Astrocyte (in vitro differentiated cells and primary cell): ENCODE results near the gene PSD4.

Source experiments
- EZH2 ChIP-seq: IDR thresholded peaks from 2 replicates; pipeline ENCODE4 v1.6.1; 2012; ENCODE audit warnings: mild to moderate bottlenecking, low read length, inconsistent platforms; ENCODE audit not compliant: insufficient read depth
- TF ChIP-seq, protein P1 (sequence below): IDR thresholded peaks from 2 replicates; pipeline ENCODE4 v1.5.1; 2011; ENCODE audit warnings: low read depth, mild to moderate bottlenecking, inconsistent platforms, low read length, moderate library complexity; ENCODE audit not compliant: insufficient read depth

- TF ChIP-seq, protein P1, sequence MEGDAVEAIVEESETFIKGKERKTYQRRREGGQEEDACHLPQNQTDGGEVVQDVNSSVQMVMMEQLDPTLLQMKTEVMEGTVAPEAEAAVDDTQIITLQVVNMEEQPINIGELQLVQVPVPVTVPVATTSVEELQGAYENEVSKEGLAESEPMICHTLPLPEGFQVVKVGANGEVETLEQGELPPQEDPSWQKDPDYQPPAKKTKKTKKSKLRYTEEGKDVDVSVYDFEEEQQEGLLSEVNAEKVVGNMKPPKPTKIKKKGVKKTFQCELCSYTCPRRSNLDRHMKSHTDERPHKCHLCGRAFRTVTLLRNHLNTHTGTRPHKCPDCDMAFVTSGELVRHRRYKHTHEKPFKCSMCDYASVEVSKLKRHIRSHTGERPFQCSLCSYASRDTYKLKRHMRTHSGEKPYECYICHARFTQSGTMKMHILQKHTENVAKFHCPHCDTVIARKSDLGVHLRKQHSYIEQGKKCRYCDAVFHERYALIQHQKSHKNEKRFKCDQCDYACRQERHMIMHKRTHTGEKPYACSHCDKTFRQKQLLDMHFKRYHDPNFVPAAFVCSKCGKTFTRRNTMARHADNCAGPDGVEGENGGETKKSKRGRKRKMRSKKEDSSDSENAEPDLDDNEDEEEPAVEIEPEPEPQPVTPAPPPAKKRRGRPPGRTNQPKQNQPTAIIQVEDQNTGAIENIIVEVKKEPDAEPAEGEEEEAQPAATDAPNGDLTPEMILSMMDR: no peak
- TF ChIP-seq EZH2: no peak
These were observed 23.1 kb downstream of the PSD4 start for GRCh38 chr2:113196839-113197238.
